Right lung (tissue), 5 donors: Measurements from ENCODE around the gene TBCCD1. TPM values are rescaled to one million over a fixed set of nuclear protein-coding genes. Genes with fewer than 3 reads are reported as not detected.
"Not testable (repeated sequence)": the region's sequence is repeated elsewhere in the genome, so short reads cannot be mapped to it uniquely, and the experiment has no call there.

Source experiments
- DNase-seq, 2 donors: peaks; one replicate each; pipeline ENCODE4 v3.0.0-alpha.2; 2013
- polyA plus RNA-seq, 5 donors: library from polyadenylated mRNA; unstranded; fragments of 120-200 nt; gene quantifications; one replicate each; pipeline versions ENCODE4 v1.2.1 to v1.2.3, GENCODE V29; 2013; ENCODE audit warnings: inconsistent platforms in 1 of 5, low replicate concordance in 1 of 5; ENCODE audit not compliant: insufficient read length in 5 of 5, insufficient read depth in 1 of 5

TBCCD1 gene
- polyA plus RNA-seq, 5 donors: 16.7 to 22.1 (median 19.6) TPM

- no peak for DNase-seq
Observed at GRCh38 chr3:186598108-186598784, 31.1 kb upstream of the TBCCD1 start.

- DNase-seq: peak; percentile 27 to 33
Observed at GRCh38 chr3:186596568-186597287, 29.6 kb upstream of the TBCCD1 start.

- no peak for DNase-seq
Observed at GRCh38 chr3:186594591-186595113, 27.5 kb upstream of the TBCCD1 start.

GRCh38 chr3:186593862-186594261 is 26.7 kb upstream of the TBCCD1 start:
- no peak for DNase-seq

GRCh38 chr3:186592682-186593081 is 25.5 kb upstream of the TBCCD1 start:
- DNase-seq: no peak

- no peak for DNase-seq
Observed at GRCh38 chr3:186590580-186591295, 23.6 kb upstream of the TBCCD1 start.

GRCh38 chr3:186589856-186590579 is 22.9 kb upstream of the TBCCD1 start:
- no peak for DNase-seq

- DNase-seq: no peak
Observed at GRCh38 chr3:186589121-186589520, 22.0 kb upstream of the TBCCD1 start.

- no peak for DNase-seq
Observed at GRCh38 chr3:186588632-186589031, 21.5 kb upstream of the TBCCD1 start.

GRCh38 chr3:186587183-186587582 is 20.0 kb upstream of the TBCCD1 start:
- no peak for DNase-seq

GRCh38 chr3:186586245-186586644 is 19.1 kb upstream of the TBCCD1 start:
- not testable (repeated sequence) for DNase-seq

GRCh38 chr3:186583831-186584230 is 16.7 kb upstream of the TBCCD1 start:
- DNase-seq: no peak

- DNase-seq: no peak
Observed at GRCh38 chr3:186582541-186582940, 15.4 kb upstream of the TBCCD1 start.

- DNase-seq: no peak
Observed at GRCh38 chr3:186580785-186581184, 13.6 kb upstream of the TBCCD1 start.

GRCh38 chr3:186577521-186577920 is 10.4 kb upstream of the TBCCD1 start:
- DNase-seq: no peak

- DNase-seq: no peak
Observed at GRCh38 chr3:186571644-186572013, 4.5 kb upstream of the TBCCD1 start.

GRCh38 chr3:186570941-186571643 is 4.0 kb upstream of the TBCCD1 start:
- no peak for DNase-seq

- DNase-seq: peak; percentile 99
Observed at GRCh38 chr3:186570096-186570940, 3.2 kb upstream of the TBCCD1 start, which contains the start of gene DNAJB11. TSS of gene DNAJB11 (plus strand) at chr3:186570720. CDS start at chr3:186570898, 178 bp downstream.

- no peak for DNase-seq
Observed at GRCh38 chr3:186569779-186570095, 2.6 kb upstream of the TBCCD1 start.

- DNase-seq: not testable (repeated sequence)
Observed at GRCh38 chr3:186569361-186569760, 2.2 kb upstream of the TBCCD1 start.

- DNase-seq: no peak
Observed at GRCh38 chr3:186566772-186567071, 417 bp downstream of the TBCCD1 start.
